ENCODE results near the gene R3HDM2.

DNA sequence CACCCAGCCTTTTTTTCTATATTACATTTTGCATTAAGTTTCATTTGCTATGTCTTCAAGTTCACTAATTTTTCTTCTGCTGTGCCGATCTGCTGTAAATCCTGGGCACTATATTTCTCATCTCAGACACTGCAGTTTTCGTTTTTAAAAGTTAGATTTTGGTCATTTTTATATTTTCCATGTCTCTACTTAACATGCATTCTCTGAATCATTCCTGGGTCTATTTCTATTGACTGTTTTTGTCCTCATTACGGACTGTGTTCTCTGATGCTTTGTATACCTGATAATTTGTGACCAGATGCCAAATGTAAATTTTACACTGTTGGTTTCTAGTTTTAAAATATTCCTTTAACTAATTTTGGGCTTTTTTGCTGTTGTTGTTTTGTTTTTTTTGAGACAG, 64.5 kb downstream of the R3HDM2 start:
- TF ChIP-seq, protein P1, sequence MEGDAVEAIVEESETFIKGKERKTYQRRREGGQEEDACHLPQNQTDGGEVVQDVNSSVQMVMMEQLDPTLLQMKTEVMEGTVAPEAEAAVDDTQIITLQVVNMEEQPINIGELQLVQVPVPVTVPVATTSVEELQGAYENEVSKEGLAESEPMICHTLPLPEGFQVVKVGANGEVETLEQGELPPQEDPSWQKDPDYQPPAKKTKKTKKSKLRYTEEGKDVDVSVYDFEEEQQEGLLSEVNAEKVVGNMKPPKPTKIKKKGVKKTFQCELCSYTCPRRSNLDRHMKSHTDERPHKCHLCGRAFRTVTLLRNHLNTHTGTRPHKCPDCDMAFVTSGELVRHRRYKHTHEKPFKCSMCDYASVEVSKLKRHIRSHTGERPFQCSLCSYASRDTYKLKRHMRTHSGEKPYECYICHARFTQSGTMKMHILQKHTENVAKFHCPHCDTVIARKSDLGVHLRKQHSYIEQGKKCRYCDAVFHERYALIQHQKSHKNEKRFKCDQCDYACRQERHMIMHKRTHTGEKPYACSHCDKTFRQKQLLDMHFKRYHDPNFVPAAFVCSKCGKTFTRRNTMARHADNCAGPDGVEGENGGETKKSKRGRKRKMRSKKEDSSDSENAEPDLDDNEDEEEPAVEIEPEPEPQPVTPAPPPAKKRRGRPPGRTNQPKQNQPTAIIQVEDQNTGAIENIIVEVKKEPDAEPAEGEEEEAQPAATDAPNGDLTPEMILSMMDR (conservative IDR thresholded peaks at IDR 0.05; ENCODE audit: low read depth, low read length) = no peak
- no peak for TF ChIP-seq EZH2 (IDR thresholded peaks at IDR 0.05; ENCODE audit: borderline replicate concordance, low read depth, low read length, poor library complexity, severe bottlenecking)

Measured in A673 (cell line).